Ovary (tissue), 9 donors: Measurements from ENCODE around the gene BMPER. TPM values are rescaled to one million over a fixed set of nuclear protein-coding genes. Genes with fewer than 3 reads are reported as not detected.

Experiments used
- DNase-seq, 5 donors: peaks; one replicate each; pipeline ENCODE4 v3.0.0-alpha.2; 2019 to 2020
- H3K27ac ChIP-seq, 2 donors: fragments of 200-600 bp; one replicate each; pipeline versions ENCODE4 v1.5.1 to v1.8.0; 2019 to 2022
- H3K27me3 ChIP-seq: fragments of 200-600 bp; one replicate; pipeline ENCODE4 v1.8.0; 2022
- H3K36me3 ChIP-seq: fragments of 200-600 bp; sonication (generic); one replicate; pipeline ENCODE4 v1.5.1; 2019
- H3K4me1 ChIP-seq: one replicate; pipeline ENCODE4 v1.8.1; 2013; ENCODE audit warnings: mild to moderate bottlenecking, moderate library complexity; ENCODE audit not compliant: insufficient read depth
- H3K4me3 ChIP-seq: fragments of 200-600 bp; sonication (generic); one replicate; pipeline ENCODE4 v1.5.1; 2017
- H3K9me3 ChIP-seq, 2 donors: fragments of 200-600 bp in 1 of 2; sonication (generic) in 1 of 2; one replicate each; pipeline versions ENCODE4 v1.5.1 to v1.8.1; 2013 to 2019; ENCODE audit warnings: mild to moderate bottlenecking in 1 of 2, moderate library complexity in 1 of 2
- CTCF ChIP-seq, 3 donors: fragments of 450-650 bp in 2 of 3; fragments of 200-600 bp in 1 of 3; IDR thresholded peaks; one replicate each; pipeline versions ENCODE4 v1.5.1 to v1.8.0; 2016 to 2022; ENCODE audit warnings: antibody characterized with exemption in 3 of 3, mild to moderate bottlenecking in 1 of 3
- EP300 ChIP-seq: sonication (generic); formaldehyde crosslinking; IDR thresholded peaks from one replicate; pipeline ENCODE4 v1.6.1; 2017; ENCODE audit warnings: antibody characterized with exemption
- POLR2A ChIP-seq: fragments of 450-650 bp; IDR thresholded peaks from one replicate; pipeline ENCODE4 v1.6.1; 2017; ENCODE audit warnings: antibody characterized with exemption, mild to moderate bottlenecking, moderate library complexity
- WGBS, 3 donors: extraction: QIAGEN DNeasy Blood & Tissue Kit in 1 of 3; methylation state at CpG; one replicate each; pipeline versions ENCODE4 v1.1.5 to v1.1.7; 2013 to 2017; 5-methylcytosine and 5-hydroxymethylcytosine counted together
- intact Hi-C, 4 donors: fragments of 100-400 bp; cut with DNase I; formaldehyde crosslinking; loops; one replicate each; pipeline versions ENCODE4 v1.11.0 to v1.15.1; 2022 to 2023
- polyA plus RNA-seq, 2 donors: library from polyadenylated mRNA; stranded (reverse); fragments of 200-250 nt in 1 of 2; fragments of 350-450 nt in 1 of 2; fragmentation: Illumina TruSeq in 1 of 2; extraction: RNeasy Lipid Tissue Mini Kit (QIAGEN cat#74804) in 1 of 2; gene quantifications; one replicate each; pipeline ENCODE4 v1.2.3, GENCODE V29; 2013 to 2014
- total RNA-seq, 7 donors: library from RNA; depleted of rRNA in 2 of 7; stranded (reverse); fragments of >200 nt in 2 of 7; fragmentation: NEBNext Ultra II Directional in 3 of 7; extraction: Animal tissue kit (Norgen Biotek cat#: 25700) in 3 of 7; gene quantifications; one replicate each; pipeline versions ENCODE4 v1.1.0 to v1.2.4, GENCODE V29; 2016 to 2023
- donor health status: DM: no; HTN: no; CAD: no; lungs with moderate emphysema.
- donor health status: DM: no; HTN: no; CAD: no.
- donor health status: Bipolar disorder and iron deficiency.
- donor health status: DM: yes; HTN: yes; CAD: no.
- donor health status: DM: no; HTN: no; CAD: no.
- donor health status: DM: yes; HTN: yes; CAD: no.

BMPER gene
- total and polyA plus RNA-seq, 9 donors: 2.9 to 15.3 (median 5.4) TPM

GRCh38 chr7:34081935-34082334 is 176.6 kb downstream of the BMPER start:
- intact Hi-C loops: no loop called here
- Histone ChIP-seq H3K36me3 (no peaks in the 10 kb centered on the region), H3K4me3 (no peak overlapping the region), H3K27me3 (no peaks in the 10 kb centered on the region), H3K9me3 (no peaks in the 10 kb centered on the region), H3K4me1 (peaks cover 9% of the 10 kb centered on the region), H3K27ac (no peak overlapping the region)
- WGBS, 3 donors: 95 to 98% (median 98%) methylated on average over 1 of the region's 1 CpG
- DNase-seq: no peak
- no peak for TF ChIP-seq CTCF (IDR thresholded peaks at IDR 0.05)
- TF ChIP-seq POLR2A: no peak
- TF ChIP-seq EP300: no peak

GRCh38 chr7:34083440-34083839 is 178.1 kb downstream of the BMPER start:
- Histone ChIP-seq H3K36me3 (no peaks in the 10 kb centered on the region), H3K4me1 (peaks cover 9% of the 10 kb centered on the region), H3K9me3 (no peaks in the 10 kb centered on the region), H3K27ac (no peak overlapping the region), H3K27me3 (no peaks in the 10 kb centered on the region), H3K4me3 (no peak overlapping the region)
- TF ChIP-seq EP300 (no peak), CTCF (IDR thresholded peaks at IDR 0.05) (no peak), POLR2A (no peak)
- intact Hi-C loops: no loop called here
- no peak for DNase-seq

GRCh38 chr7:34084651-34085050 is 179.3 kb downstream of the BMPER start:
- 89 to 100% (median 95%) methylated on average over 1 of the region's 1 CpG for WGBS, 3 donors
- Histone ChIP-seq H3K9me3 (no peaks in the 10 kb centered on the region), H3K4me1 (peaks cover 1% of the 10 kb centered on the region), H3K36me3 (no peaks in the 10 kb centered on the region), H3K27ac (no peak overlapping the region), H3K4me3 (no peak overlapping the region), H3K27me3 (no peaks in the 10 kb centered on the region)
- DNase-seq: no peak
- intact Hi-C loops: no loop called here
- TF ChIP-seq EP300: no peak
- TF ChIP-seq POLR2A: no peak
- TF ChIP-seq CTCF (IDR thresholded peaks at IDR 0.05): no peak

- Histone ChIP-seq H3K4me1 (peaks cover 1% of the 10 kb centered on the region), H3K27me3 (no peaks in the 10 kb centered on the region), H3K36me3 (no peaks in the 10 kb centered on the region), H3K4me3 (no peak overlapping the region), H3K9me3 (no peaks in the 10 kb centered on the region), H3K27ac (no peak overlapping the region)
- WGBS, 3 donors: 91 to 98% (median 93%) methylated on average over 5 of the region's 5 CpGs
- no peak for TF ChIP-seq EP300
- intact Hi-C loops: no loop called here
- no peak for DNase-seq
Observed at GRCh38 chr7:34086064-34086463, 180.7 kb downstream of the BMPER start.

GRCh38 chr7:34086981-34087380 is 181.6 kb downstream of the BMPER start:
- no peak for TF ChIP-seq POLR2A
- no peak for TF ChIP-seq EP300
- TF ChIP-seq CTCF (IDR thresholded peaks at IDR 0.05): no peak
- no peaks in the 10 kb centered on the region for H3K27me3 ChIP-seq
- WGBS, 3 donors: 87 to 89% (median 89%) methylated on average over 5 of the region's 5 CpGs

More at GRCh38 chr7:34086981-34087380, 181.6 kb downstream of the BMPER start:
- no peak overlapping the region for H3K4me3 ChIP-seq
- no peaks in the 10 kb centered on the region for H3K36me3 ChIP-seq
- intact Hi-C loops: no loop called here
- H3K9me3 ChIP-seq: no peaks in the 10 kb centered on the region
- no peak for DNase-seq
- H3K27ac ChIP-seq: no peak overlapping the region
- peaks cover 1% of the 10 kb centered on the region for H3K4me1 ChIP-seq
